Activated CD8-positive, alpha-beta memory T cell treated with anti-CD3 and anti-CD28 coated beads for 24 hours (primary cell): ENCODE measurements around the gene PTOV1.

Experiments
- DNase-seq: peaks from one replicate; pipeline ENCODE4 v3.0.0-alpha.2; 2020

The PTOV1 gene

DNA sequence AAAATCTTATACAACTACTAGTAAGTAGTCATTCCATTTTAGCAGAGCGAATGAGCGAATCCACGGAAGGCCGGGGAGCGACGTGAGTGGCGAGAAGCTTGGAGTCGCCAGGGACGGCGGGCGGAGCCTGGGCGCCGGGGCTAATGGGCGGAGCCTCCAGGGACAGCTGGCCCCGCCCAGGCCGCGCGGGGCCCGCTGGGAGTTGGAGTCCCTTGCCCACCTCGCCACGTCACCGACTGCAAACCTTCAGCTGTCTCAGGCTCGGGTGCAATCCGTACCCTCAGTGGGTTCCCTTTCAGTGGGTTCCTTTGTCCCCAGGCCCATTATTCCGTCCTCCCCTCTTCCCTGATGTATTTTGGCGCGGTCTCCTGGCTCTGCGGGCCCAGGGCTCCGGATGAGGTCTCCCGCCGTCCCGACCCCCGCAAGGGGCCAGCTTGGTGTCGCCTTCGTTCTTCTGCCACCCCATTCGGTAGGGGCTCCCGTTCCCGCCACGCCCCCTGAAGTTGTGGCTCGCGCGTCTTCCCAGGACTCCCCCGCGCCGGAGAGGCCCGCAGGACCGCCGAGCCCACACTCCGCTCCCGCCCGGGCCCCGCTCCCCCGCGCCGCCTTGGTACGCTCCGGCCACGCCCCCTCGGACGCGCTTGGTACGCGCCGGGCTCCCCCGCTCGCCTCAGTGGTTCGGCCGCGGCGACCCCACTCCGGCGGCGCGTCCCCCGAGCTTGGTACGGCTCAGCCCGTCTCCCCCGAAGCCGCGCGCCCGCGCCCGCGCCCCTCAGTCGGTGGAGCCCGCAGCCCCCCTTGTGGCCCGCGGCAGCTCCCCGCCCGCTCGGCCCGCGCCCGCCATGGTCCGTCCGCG is at the start of gene PTOV1:
Gene PTOV1, plus strand, starts transcription at position 673 of the 856 bp plus-strand sequence.
- peak; percentile 97 for DNase-seq

DNA sequence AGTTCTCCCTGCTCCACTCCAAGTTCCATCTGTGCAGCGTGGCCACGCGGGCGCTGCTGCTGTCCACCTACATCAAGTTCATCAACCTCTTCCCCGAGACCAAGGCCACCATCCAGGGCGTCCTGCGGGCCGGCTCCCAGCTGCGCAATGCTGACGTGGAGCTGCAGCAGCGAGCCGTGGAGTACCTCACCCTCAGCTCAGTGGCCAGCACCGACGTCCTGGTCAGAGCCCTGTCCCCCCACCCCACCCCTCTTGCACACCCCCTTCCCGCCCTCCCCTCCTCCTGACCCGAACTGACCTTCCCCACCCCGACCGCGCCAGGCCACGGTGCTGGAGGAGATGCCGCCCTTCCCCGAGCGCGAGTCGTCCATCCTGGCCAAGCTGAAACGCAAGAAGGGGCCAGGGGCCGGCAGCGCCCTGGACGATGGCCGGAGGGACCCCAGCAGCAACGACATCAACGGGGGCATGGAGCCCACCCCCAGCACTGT is 49.5 kb upstream of the PTOV1 start:
- no peak for DNase-seq

DNA sequence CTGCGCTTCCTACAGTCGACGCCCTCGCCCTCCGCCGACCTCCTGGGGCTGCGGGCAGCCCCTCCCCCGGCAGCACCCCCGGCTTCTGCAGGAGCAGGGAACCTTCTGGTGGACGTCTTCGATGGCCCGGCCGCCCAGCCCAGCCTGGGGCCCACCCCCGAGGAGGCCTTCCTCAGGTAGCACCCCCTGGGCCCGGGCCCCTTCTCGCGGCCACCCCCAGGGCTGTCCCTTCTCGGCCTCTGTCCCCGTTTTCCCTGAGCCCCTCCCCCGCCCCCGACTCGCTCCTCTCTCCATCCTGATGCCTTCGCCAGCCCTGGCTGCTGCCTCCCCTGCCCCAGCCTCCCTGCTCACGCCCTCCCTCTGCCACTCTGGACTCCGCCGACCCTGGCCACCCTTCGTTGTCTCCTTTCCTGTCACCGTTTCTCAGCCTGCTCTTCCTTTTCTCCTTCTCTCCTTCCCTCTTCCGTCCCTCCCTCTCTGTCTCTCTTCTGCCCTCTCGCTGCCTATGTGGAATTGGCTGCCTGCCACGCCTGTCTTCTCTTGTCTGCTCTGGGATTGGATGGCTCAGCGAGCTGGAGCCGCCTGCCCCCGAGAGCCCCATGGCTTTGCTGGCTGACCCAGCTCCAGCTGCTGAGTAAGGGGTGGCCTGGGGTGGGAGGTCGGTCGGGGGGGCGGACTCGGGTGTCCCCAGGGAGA is 48.8 kb upstream of the PTOV1 start:
- DNase-seq, result no peak

DNA sequence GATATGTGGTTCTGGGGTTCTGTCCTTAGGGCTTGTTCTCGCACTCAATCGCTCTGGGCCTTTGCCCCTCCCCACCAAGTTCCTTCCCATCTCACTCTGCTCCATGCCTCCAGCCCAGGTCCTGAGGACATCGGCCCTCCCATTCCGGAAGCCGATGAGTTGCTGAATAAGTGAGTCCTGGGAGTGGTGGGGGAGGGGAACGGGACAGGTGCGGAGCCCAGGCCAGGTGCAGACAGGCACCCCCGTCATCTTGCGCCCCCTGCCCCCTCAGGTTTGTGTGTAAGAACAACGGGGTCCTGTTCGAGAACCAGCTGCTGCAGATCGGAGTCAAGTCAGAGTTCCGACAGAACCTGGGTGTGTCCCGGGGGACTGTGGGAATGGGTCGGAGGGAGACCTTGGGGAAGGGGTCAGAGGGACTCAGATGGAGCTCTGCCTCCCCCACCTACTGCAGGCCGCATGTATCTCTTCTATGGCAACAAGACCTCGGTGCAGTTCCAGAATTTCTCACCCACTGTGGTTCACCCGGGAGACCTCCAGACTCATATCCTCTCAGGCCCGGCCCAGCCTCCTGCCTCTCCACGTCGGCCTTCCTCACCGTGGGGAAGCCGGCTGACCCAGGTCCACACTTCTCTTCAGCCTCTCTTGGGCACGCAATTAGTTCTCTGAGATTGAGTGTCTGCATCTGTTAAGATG is 48.0 kb upstream of the PTOV1 start:
- no peak for DNase-seq

DNA sequence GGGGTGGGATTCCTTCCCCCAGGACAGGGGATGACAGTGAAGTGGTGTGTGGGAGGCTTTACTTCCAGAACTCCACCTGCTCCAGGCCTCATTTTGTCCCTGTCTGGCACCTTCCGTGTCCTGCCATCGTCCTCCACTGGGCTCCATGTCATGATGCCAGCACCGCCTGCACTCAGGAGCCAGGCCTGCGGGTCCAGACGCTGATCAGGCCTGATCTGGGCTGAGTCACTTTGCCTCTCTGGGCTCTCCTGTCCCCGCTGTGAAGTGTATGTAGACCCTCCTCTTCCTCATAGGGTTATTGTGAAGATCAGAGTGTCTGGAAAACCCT is 47.5 kb upstream of the PTOV1 start:
- DNase-seq, result no peak

DNA sequence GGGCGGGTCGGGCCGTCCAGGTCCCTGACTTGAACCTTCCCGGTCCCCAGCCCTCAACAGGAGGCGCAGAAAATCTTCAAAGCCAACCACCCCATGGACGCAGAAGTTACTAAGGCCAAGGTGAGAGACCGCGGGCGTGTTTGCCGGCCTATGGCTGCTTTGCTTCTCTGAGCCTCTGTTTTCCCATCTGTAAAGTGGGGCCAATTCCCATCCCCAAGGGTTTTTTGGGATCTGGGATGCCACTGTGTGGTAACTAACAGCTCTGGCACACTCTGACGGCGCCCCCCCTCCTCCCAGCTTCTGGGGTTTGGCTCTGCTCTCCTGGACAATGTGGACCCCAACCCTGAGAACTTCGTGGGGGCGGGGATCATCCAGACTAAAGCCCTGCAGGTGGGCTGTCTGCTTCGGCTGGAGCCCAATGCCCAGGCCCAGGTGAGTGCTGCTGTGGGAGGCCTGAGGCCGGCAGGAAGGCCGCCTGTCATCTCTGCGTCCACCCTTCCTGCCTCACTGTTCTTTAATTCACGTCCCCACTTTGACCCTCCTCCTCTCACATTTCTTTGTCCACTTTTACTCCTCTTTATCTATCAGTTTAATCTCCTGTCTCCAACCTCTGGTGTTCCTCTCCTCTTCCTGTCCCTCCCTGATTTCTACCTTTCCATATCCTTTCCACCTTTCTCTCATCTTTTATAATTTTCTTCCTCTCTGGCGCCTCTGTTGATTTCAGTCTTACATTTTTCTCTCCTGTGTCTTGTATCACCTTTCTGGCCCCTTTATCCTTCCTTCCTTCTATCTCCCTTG is 44.9 kb upstream of the PTOV1 start:
- no peak for DNase-seq

DNA sequence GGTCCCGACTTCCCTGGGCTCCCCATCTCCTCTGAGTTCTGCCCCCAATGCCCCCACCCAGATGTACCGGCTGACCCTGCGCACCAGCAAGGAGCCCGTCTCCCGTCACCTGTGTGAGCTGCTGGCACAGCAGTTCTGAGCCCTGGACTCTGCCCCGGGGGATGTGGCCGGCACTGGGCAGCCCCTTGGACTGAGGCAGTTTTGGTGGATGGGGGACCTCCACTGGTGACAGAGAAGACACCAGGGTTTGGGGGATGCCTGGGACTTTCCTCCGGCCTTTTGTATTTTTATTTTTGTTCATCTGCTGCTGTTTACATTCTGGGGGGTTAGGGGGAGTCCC is 44.4 kb upstream of the PTOV1 start:
- DNase-seq, result no peak

DNA sequence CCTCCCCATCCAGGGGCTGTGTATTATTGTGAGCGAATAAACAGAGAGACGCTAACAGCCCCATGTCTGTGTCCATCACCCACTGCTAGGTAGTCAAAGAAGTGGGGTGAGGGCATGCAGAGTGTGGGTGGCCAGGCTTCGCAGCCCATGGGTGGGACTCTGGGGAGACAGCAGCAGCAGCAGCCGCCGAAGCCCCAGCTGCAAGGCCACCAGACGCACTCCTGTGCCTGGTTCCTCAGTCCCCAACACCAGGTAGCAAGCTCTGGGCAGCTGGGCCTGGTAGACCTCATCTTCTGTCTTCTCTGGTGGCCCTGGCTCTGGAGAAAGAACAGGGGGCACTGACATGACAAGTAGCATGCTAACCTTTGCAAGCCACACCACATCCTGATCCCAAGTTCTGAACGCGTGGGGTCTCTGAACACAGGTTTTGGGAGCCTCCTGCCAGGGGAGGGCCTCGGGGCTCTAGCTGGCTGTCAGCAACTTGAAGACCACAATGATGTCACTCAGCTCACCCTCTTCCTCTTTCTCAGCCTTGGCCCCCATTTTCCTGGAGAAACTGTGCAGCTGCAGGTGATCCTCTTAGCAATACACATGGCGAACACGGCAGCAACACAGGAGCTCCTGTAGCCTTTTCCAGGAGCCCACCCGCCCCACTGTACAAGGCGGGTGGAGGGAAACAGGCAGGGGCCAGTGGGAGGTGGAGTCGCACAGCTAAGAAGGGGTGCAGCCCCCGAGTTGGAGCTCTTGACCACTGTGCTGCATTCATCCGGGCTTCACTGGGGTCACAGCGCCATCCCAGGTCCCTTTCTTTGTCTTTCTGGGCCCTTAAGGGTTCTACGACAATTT is 43.7 kb upstream of the PTOV1 start:
- DNase-seq, result no peak

DNA sequence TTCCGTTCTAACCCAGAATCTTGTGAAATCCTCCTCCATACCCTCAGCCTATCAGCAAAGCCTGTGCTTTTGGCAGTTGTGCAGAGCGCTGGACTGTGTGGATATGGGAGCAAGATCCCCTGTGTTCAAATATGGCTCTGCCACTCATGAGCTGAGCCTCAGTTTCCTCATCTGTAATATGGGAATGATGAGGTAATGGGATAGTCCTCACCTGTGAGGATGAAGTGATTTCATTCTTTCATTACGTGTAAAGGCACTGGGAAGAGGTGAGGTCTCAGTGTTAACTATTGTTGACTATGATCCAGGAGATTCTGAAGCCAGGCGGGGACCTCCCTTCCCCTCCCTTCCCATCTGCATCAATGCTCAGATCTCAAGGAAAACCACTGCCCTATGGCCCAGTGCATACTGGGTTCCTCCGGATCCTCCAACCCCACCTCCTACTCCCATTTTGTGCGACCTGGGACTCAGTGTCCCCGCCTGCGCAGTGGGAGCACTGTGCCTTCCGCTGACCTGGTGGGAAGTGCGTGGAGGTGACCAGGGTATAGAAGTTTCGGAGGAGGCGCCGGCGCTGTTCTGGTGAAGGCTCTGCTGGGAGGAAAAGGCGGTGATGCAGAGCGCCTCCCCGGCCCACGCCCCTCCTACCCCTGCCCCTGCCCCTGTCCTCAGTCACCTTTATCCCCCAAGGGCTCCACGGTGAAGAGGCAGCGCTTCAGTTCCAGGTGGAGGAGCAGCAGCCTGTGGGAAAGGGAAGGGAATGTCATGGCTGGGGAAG is 42.9 kb upstream of the PTOV1 start:
- no peak for DNase-seq

DNA sequence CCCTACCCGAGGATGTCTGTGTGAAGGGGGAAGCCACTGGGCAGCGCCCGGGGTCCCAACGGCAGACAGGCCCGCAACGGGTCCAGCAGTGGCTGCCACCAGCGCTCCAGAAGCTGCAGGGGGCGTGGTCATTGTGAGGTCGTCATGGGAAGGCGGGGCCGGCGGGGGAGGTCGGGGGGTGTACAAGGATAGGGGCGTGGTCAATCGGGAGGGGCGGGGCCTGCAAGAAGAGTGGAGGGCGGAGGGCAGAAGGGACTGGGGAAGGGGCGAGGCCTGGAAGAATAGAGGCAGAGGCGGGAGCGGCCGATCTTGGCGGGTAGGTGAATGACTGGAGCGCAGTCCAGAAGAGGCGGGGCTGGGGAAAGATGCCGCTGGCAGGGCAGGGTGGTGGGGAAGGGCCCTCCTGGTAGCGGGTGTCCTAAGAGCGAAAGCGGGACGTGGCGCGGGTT is 42.2 kb upstream of the PTOV1 start:
- DNase-seq, result peak; percentile 87

DNA sequence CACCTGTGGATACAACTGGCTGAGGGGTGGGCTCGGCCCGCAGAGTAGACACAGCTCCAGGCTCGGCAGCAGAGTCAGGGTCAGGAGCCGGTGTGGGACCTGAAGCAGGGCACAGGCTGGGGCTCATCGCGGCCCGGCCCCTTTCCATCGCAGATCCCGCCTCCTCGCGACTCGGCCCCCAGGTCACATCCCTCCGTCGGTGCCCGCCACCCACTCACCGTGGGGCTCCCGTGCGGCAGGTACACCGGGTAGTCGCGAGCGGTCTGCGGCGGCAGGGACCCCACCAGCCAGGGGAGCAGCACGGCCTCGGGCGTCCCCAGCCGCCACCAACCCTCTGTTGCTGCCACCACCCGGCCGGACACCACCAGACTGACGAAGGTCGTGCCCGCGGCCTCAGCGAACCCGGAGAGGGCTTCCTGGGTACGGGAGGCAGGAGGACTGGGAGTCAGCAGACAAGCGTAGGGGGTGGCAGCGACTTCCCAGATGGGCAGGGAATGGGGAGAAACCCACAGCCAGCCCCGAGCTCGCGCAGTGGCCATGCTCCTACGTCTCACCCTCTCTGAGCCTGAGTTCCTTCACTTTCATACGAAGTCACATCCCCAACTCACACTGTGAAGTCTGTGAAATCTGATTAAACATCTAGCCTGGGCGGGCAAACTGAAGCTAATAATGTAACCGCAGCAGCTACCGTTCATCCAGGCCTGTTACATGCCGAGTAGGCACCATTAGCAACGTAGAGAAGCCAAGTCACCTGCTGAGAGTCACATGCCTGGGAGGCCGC is 41.6 kb upstream of the PTOV1 start:
- DNase-seq, result peak; percentile 79

DNA sequence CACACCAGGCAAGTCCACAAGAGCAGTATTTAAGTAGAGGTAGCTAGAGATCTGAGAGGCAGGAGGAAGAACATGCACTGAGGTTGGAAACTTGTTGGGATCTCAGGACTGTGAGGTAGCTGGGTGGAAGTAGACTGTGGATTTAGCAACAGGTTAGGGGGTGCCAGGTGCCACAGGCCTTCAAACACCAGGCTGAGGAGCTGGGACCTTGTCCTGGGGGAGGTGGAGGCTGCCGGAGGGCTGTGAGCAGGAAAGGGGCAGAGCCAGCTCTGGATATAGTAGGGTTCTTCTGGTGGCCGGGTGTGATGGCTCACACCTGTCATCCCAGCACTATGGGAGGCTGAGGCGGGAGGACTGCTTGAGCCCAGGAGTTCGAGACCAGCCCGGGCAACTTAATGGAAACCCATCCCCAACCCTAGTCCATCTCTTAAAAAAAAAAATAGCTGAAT is 41.0 kb upstream of the PTOV1 start:
- DNase-seq, result no peak

DNA sequence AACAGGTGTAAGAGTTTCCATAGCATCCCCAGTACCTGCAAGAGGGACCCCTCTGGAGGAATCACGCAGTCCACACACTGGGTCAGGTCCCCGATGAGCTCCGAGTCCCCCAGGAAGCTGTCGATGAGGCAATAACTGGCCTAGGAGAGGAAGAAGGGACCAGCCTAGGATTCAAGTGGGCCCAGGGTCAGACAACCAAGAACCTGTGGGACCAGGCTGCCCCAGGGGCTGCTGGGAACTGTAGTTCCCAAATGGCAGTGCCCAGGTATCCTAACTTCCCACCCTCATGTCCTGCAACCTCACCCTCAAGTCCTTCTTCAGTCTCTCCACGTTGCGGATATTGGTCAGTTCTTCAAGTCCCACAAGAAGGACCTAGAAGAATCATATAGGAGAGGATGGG is 39.6 kb upstream of the PTOV1 start:
- DNase-seq, result no peak

DNA sequence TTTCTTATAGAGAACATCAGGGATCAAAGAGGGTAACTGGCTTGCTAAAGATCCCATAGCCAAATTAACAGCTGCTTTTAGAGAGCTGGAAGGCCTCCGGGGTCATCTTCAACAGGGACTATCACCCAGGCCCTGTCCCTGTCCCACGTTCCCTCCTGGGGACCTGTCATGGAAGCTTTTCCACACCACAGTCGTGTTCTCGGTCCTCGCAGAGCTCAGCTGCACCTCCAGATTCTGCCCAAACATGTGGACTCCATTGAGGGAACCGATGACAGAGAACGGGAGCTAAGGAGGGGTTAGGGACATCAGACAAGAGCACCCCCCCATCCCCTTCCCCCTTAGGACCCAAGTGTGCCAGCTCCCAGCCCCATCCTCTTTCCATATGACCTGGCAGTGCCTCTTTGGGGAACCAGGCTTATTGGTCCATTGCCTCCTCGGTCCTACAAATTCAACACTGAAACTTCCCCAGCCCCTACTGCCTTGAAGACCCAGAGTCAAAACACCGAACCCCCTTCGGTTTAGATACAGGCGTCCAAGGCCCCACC is 38.4 kb upstream of the PTOV1 start:
- DNase-seq, result no peak

DNA sequence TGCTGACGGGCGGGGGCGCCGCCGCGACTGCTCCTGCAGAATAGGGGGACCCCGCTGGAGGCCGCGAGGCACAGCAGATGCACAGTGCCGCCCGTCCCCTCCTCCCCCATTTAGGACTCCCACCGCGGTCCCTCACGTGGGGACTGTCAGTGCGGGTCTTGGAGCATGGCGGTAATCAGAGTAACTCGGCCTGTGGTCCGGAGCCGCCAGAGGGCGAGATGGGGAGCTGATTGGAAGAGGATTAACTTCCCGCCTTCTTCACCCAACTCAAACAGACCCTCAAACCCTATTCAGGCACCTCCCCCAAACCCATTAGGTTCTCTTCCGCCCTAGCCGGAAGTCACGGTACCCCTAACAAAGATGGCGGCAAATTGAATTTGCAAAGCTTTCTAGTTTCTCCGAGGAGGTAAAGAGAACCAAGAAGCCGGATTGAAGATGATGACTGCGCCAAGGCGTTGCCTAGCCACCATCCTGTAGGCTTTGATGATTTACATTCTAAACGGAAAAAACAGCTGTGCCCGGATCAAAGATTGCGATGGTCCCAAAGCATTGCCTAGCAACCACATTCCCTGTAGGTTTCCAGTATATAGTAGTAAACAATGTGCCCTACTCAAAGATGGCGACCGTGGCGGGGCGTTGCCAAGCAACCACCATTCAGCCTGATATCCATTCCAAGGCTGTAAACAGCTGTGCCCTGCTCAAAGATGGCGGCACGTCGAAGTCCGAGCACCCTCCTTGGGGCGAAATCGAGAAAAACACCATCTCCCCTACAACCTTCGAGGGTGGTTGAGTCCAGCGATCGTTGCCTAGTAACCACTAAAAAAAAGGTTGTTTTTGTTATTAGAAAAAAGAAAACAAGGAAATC is 37.7 kb upstream of the PTOV1 start, which contains the start of gene FUZ:
Gene FUZ, minus strand, starts transcription at position 296 of the 865 bp plus-strand sequence. Its CDS starts 186 bp downstream, at position 110.
- DNase-seq, result peak; percentile 91

DNA sequence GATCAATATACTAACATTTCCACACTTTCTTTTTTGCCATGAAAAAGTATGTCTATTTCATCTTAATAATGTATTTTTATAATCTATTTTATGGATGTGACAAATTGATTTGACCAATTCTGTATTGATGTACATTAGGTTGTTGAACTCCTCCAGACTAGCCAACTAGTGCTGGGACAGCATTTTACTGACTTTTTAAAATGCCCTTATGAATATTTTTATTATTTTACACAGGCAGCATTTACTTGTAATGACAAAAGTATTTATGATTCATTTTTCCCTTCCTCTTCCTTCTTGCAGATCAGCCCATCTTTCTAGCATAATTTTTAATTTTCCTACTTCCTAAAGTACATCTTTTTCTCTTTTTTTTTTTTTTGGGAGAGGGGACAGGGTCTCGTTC is 36.9 kb upstream of the PTOV1 start:
- DNase-seq, result no peak

DNA sequence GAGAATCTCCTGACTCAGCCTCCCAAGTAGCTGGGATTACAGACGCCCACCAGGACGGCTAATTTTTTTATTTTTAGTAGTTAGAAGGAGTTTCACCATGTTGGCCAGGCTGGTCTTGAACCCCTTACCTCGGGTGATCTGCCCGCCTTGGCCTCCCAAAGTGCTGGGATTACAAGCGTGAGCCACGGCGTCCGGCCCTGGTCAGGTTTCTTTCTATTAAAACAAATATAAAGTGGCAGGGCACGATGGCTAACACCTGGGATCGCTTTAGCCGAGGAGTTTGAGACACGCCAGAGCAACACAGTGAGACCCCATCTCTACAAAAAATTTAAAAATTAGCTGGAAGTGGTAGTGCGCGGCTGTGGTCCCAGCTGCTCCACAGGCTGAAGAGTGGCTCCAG is 34.4 kb upstream of the PTOV1 start:
- DNase-seq, result no peak

DNA sequence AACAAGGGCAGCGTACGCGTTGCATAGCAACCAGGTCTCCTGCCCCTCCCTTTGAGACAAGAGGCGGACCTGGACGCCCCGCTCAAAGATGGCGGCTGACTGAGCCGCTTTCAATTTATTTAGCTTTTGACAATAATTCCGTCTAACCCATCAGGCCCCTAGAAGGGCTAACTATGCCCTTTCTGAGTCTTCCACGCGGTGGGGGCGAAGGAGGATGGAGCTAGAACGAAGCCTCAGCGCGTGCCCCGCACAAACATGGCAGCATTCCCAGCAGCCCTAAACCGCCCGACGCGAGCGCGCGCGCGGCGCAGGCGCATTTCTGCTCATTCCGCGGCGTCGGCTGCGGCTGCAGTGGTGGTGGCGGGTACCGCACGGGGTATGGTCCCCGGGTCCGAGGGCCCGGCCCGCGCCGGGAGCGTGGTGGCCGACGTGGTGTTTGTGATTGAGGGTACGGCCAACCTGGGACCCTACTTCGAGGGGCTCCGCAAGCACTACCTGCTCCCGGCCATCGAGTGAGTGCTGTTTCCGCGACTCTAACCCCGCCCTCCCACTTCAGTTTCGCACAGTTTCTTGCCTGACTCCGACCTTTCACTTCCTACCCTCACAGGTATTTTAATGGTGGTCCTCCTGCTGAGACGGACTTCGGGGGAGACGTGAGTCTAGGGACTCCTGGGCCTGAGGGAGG is 32.9 kb upstream of the PTOV1 start, which contains the start of gene MED25:
Gene MED25, plus strand, starts transcription at position 326 of the 685 bp plus-strand sequence. Its CDS starts 53 bp downstream, at position 379.
- peak; percentile 98 for DNase-seq
